HCT116 (cell line): ENCODE results near the gene TENM3.

Experiments
- CEBPB ChIP-seq: IDR thresholded peaks from 2 replicates; pipeline ENCODE4 v1.6.1; 2012; ENCODE audit warnings: low read depth
- EGR1 ChIP-seq: IDR thresholded peaks from 2 replicates; pipeline ENCODE4 v1.6.1; 2012; ENCODE audit warnings: low read depth
- JUND ChIP-seq: IDR thresholded peaks from 2 replicates; pipeline ENCODE4 v1.6.1; 2012
- POLR2A ChIP-seq: IDR thresholded peaks from 2 replicates; pipeline ENCODE4 v1.7.0; 2011; ENCODE audit warnings: borderline replicate concordance; ENCODE audit not compliant: insufficient read depth, insufficient read length; ENCODE audit errors: extremely low read depth
- POLR2AphosphoS5 ChIP-seq: IDR thresholded peaks from 2 replicates; pipeline ENCODE4 v1.6.1; 2011; ENCODE audit warnings: mild to moderate bottlenecking, low read depth, low read length, moderate library complexity
- RAD21 ChIP-seq: IDR thresholded peaks from 2 replicates; pipeline ENCODE4 v1.6.1; 2012; ENCODE audit warnings: low read depth, mild to moderate bottlenecking
- REST ChIP-seq: IDR thresholded peaks from 2 replicates; pipeline ENCODE4 v1.6.1; 2012; ENCODE audit warnings: low read depth
- SP1 ChIP-seq: IDR thresholded peaks from 2 replicates; pipeline ENCODE4 v1.6.1; 2012; ENCODE audit warnings: low read depth
- SRF ChIP-seq: IDR thresholded peaks from 2 replicates; pipeline ENCODE4 v1.6.1; 2012; ENCODE audit warnings: low read depth
- TCF7L2 ChIP-seq: IDR thresholded peaks from 2 replicates; pipeline ENCODE4 v1.7.0; 2011; ENCODE audit warnings: borderline replicate concordance, inconsistent platforms; ENCODE audit not compliant: insufficient read depth, insufficient read length; ENCODE audit errors: extremely low read depth
- ZNF274 ChIP-seq: fragments of 200-500 bp; sonication (Bioruptor generic); IDR thresholded peaks from 2 replicates; pipeline ENCODE4 v1.6.1; 2014; ENCODE audit warnings: mild to moderate bottlenecking, low read depth, low read length, inconsistent platforms
- TF ChIP-seq, protein P1 (sequence below), 3 experiments: fragments of 200-600 bp in 1 of 3; sonication (generic) in 1 of 3; IDR thresholded peaks in 2 of 3; conservative IDR thresholded peaks in 1 of 3; 2 replicates each; pipeline ENCODE4 v1.5.1; 2012 to 2017; ENCODE audit warnings: low read depth in 2 of 3, low read length in 2 of 3, antibody characterized with exemption in 1 of 3, borderline replicate concordance in 1 of 3, control low read depth in 1 of 3, mild to moderate bottlenecking in 1 of 3, mixed read lengths in 1 of 3, mixed run types in 1 of 3, moderate library complexity in 1 of 3; ENCODE audit not compliant: insufficient read depth in 1 of 3

DNA sequence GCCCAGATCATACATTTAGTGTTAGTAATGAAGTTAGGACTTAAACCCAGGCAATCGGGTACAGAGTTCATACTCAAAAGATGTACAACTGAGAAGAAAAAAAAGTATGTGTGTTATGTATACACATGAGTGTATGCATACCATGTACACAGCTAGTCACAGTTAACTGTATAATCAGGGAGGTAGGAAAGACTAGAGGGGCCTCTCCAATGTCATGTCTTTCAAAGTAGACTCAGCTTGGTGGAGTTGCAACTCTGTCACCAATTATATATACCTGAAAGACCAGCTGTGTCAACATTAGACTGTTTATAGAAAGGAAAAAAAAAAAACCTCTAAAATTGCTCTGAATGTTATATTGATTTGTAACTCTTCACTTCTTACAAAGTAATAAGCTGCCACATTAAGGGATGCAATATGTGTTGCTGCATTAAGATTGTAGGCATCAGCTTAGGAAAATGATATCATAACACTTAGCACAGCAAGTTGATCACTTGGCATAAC, 506.5 kb downstream of the TENM3 start:
- TF ChIP-seq, protein P1, sequence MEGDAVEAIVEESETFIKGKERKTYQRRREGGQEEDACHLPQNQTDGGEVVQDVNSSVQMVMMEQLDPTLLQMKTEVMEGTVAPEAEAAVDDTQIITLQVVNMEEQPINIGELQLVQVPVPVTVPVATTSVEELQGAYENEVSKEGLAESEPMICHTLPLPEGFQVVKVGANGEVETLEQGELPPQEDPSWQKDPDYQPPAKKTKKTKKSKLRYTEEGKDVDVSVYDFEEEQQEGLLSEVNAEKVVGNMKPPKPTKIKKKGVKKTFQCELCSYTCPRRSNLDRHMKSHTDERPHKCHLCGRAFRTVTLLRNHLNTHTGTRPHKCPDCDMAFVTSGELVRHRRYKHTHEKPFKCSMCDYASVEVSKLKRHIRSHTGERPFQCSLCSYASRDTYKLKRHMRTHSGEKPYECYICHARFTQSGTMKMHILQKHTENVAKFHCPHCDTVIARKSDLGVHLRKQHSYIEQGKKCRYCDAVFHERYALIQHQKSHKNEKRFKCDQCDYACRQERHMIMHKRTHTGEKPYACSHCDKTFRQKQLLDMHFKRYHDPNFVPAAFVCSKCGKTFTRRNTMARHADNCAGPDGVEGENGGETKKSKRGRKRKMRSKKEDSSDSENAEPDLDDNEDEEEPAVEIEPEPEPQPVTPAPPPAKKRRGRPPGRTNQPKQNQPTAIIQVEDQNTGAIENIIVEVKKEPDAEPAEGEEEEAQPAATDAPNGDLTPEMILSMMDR (IDR thresholded peaks at IDR 0.05 in 2 of 3, conservative IDR thresholded peaks at IDR 0.05 in 1 of 3; ENCODE audit: borderline replicate concordance in 1 of 3, insufficient read depth in 1 of 3, low read depth in 2 of 3, low read length in 2 of 3): no peak
- TF ChIP-seq REST (no peak), ZNF274 (no peak), POLR2AphosphoS5 (no peak), SP1 (no peak), SRF (no peak), RAD21 (no peak), JUND (no peak), CEBPB (no peak), TCF7L2 (no peak), POLR2A (no peak), EGR1 (no peak)
